HG03025 (cell line): ENCODE measurements around the gene ORC3.
"Not testable (repeated sequence)": the region's sequence is repeated elsewhere in the genome, so short reads cannot be mapped to it uniquely, and the experiment has no call there.

Experiments used
- ATAC-seq: cut with Tn5 transposase; IDR thresholded peaks from one replicate; pipeline ENCODE4 v1.9.1; 2021; ENCODE audit warnings: mild to moderate bottlenecking, moderate library complexity; ENCODE audit not compliant: unreplicated experiment, low FRiP score

The ORC3 gene

DNA sequence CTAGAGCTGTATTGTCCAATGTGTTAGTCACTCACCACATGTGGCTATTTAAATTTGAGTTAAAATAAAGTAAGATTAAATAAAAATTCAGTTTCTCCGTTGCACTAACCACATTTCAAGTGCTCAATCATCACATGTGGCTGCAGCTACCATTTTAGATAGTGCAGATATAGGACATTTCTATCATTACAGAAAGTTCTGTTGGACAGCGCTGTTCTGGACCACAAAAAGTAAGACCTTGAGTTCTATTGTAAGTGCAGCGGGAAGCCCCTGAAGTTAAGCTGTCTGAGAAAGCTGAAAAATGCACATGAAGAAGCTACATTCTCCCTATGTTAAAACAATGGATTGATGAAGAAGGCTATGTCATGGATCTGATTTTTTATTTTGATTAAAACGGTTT, 1.1 kb downstream of the ORC3 start:
- ATAC-seq, result no peak

DNA sequence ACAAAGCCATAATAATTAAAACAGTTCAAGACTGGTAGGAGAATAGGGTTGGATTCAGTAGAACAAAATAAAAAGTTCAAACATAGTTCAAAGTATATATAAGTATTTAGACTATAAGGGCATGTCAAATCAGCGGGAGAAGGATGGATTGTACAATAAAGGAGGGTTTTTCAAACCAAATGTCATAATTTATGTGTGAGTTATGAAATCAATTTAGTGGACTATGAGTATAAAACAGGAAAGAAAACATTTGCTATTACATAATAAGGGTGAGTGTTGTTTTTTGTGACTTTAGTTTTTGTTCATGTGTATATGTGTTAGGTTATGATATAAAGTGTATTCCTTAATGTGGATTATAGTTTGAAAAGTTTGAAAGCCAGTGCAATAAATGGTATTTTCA, 10.6 kb downstream of the ORC3 start:
- no peak for ATAC-seq

DNA sequence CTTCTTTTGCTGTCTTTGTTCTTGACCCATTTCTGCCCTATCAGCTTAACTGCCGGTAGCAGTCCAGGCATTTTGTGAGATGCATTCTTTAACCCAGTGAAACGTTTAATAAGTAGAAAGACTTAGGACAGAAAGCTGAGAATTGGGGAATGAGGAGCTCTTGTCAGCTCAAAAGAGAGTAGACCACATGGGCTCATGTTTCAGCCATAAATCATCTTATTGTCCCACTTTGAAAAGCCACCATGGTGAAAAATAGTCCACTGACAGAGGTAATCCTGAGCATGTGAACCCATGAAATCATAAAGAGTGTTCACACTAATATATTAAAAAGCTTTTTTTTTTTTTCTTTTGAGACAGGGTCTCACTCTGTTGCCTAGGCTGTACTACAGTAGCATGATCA, 16.3 kb downstream of the ORC3 start:
- no peak for ATAC-seq

DNA sequence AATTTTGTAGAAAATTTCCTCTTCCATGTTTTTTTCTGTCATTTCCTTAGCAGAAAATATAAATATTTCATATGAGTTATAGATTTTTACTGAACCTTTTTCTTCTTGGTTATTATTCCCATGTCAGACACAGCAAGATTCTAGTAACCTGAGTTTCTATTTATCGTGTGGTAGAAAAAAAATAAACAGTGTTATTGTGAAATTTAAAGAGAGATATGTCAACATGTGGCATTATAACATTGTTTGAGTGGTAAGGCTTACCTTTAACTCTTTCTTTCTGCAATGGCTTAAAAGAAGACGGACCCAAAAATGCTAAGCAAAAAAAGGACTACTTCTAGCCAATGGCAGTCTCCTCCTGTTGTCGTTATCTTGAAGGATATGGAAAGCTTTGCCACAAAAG, 18.9 kb downstream of the ORC3 start:
- no peak for ATAC-seq

DNA sequence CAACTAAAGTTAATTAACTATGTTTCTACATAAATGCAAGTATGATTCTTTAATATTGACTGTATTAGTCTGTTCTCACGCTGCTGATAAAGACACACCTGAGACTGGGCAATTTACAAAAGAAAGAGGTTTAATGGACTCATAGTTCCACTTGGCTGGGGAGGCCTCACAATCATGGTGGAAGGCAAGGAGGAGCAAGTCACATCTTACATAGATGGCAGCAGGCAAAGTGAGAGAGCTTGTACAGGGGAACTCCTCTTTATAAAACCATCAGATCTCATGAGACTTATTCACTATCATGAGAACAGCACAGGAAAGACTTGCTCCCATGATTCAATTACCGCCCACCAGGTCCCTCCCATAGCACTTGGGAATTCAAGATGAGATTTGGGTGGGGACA, 23.1 kb downstream of the ORC3 start:
- not testable (repeated sequence) for ATAC-seq

DNA sequence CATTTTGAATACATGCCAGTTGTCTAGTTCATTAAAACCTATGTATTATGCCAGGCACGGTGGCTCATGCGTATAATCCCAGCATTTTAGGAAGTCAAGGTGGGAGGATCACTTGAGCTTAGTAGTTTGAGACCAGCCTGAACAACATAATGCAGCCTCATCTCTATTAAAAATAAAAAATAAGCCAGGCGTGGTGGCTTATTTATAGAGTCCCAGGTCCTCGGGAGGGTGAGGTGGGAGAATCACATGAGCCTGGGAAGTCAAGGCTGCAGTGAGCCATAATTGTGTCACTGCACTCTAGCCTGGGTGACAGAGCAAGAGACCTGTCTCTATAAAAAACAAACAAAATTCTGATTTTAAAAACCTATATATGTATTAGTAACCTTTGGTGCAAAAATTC, 27.5 kb downstream of the ORC3 start:
- ATAC-seq, result no peak

DNA sequence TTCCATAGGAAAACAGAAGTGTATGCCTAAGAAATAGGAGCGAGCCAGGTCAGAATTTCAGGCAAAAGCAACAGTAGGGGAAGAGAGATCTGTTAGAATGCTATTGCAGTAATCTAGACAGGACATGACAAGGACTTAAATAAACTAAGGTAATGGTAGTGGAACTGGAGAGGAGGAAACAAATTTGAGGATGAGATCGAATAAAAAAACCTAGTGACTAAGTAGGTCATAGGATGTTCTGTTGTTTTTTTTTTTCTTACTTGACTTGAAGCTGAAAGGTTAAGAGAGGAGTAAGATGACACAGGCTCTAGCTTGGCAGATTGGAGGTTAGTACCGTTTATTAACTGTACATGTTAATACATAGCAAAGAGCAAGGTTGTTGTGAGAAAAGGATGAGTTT, 28.6 kb downstream of the ORC3 start:
- ATAC-seq, result no peak

DNA sequence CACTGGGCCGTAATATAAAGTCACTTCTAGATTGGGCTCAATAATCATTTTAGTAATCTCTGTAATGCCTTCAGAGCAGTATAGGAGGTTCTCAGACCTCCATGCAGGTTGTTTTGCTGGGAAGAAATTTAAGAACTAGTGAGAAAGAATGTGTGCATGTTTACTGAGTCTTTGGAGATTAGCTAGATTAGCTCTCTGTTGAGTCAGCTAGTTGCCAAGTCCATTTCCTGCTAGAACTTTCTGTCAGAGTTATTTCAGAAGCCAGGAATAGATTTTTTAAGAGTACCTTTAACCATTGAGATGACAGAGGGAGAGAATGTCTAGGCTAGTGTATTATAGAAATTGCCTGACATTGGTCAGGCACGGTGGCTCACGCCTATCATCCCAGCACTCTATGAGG, 33.3 kb downstream of the ORC3 start:
- ATAC-seq, result no peak

DNA sequence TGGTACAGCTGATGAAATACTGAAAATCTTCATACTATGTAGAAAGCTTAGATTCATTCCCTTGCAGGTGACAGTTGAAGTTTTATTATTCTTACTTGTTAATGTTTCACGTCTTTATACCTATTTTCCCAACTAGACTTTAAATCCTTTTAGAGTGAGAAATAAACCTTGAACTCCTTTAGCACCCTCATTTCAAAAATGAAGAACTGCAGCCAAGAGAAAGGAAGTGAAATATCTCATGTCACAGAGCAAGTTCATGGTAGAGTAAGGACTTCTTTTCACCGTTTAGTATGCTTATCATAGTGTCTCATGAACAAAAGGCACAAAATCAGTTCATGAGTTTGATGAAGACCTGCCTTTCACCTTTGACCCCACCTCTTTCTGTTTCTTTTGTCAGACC, 38.5 kb downstream of the ORC3 start:
- no peak for ATAC-seq

DNA sequence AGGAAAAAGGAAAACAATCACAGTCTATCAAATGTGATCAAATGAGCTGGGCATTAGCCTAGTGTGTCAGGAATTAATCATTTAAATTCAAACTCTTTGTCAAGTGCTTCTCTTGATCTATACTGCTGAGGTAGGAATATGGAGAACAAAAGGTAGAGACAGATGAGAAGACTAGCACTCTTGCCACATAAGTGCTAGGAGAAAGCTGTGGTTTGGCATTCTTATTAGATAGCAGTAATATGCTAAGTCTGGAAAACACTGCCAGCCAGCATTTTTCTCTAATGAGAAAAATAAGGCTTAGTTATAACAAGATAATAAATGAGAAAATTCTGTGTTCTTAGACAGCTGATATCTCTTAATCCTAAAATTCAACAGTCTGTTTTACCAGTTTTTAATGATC, 38.9 kb downstream of the ORC3 start:
- no peak for ATAC-seq

DNA sequence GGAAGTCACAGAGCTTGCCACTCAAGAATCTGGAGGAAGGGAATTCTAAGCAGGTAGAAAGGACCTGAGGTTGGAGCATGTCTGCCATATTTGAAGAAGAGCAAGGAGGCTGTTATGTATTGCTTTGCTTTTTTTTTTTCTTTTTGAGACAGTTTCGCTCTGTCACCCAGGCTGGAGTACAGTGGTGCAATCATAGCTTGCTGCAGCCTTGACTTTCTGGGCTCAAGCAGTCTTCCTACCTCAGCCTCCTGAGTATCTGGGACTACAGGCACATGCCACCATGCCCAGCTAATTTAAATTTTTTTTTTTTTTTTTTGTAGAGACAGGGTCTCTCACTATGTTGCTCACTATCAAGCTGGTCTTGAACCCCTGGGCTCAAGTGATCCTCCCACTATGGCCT, 40.8 kb downstream of the ORC3 start:
- no peak for ATAC-seq

DNA sequence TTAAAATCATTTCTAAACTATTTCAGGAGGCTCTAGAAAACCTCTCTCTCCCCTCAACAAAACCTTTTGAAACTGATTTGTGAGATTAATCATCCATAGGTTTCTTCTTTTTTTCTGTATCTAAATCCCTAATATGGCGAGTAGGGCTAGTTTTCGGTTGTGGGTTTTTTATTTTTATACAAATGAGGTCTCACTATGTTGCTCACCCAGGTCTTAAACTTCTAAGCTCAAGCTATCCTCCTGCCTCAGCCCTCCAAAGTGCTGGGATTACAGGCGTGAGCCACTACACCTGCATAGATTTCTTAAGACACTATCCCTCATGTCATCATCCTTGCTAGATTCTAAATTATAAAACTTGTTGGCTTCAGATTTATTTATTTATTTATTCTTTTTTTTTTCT, 43.9 kb downstream of the ORC3 start:
- no peak for ATAC-seq

DNA sequence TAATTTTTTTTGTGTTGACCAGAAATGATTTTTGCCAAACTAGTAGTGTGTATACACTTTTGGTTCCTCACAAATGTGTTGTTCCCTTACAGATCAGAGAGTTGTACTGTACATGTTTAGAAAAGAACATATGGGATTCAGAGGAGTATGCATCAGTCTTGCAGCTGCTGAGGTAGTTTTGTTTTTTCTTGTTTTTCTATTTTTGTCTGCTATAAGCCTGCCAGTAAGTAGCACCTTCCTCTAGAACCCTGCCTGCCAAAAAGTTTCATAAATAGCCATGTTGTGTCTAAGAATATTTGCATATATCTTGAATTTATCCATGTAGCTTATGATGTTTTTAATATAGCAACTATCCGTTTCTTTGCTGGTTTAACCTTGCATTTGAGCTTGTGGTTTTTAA, 46.4 kb downstream of the ORC3 start:
- no peak for ATAC-seq

DNA sequence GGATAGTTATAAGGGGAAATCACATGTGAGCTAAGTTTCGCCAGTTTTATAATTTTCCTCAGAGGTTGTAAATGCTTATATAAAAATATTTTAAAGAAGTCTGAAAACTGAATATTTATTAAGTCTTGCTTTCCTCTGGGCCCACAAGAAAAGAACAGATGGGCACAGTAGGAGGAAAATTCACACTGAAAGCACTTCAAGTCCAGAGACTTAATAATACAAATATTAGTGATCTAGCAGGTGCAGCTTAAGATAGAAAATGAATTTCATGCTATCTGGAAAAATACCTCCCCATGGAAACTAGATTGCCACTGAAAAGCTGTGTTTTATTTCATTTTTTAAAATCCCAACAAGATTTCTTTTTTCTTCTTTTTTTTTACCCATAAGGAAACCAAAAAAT, 47.2 kb downstream of the ORC3 start:
- no peak for ATAC-seq

DNA sequence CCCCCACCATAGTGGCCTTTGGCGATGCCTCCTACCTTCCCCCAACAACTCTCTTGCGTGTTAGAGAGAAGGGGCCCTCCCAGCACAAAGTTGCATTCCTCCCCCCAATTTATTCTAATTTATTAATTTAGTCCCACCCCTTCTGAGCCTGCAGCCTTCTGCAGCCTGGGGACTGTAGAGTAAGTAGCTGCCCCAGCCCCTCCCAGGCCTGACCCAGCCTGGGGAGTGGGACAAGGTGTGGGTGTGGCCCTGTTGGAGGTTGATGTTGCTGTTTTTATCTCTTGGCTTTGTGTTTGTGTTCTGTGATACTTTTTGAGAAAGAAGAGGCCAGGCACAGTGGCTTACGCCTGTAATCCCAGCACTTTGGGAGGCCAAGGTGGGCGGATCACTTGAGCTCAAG, 49.4 kb downstream of the ORC3 start:
- no peak for ATAC-seq

DNA sequence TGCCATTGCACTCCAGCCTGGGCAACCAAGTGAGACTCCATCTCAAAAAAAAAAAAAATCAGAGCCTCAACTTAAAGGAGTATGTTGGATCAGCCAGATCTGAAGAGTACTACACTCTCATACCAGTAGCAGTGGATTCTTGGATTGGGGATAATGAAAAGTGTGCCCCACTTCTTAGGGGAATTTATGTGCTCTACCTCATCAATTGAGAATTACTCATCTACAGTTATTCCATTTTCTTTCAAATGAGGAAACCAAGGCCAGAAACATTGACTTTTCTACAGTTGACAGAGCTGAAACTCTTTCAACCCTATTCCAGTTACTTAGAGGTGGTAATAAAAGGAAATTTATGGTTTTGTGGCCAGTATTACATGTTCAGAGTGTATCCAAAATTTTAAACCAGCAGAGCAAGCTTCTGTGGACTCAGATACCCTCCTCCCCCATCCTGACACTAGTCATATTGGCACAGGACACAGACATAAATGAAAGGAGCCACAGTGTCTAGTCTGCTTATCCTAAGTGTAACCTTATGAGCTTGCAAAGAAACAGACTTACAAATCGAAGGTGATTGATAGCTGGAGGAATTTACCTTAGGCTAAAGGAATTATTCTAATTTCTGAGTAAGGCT, 51.2 kb downstream of the ORC3 start:
- ATAC-seq, result no peak

DNA sequence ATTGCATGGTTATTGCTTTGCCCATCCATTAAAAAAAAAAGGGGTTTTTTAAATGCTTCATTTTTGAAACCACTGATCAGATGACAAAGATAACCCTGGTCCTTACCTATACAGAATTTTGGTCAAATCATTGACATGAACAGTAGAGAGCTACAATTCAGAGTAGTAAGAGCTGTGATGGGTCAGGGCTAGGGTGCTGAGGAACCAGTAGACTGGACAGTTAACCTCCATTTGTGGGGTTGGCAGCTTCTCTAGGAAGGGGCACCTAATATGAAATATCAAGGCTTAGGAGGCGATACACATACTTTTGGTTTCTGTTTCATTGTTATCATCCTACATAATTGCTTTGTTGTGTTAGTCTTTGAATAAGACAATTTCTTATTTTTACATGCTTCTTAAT, 55.1 kb downstream of the ORC3 start:
- no peak for ATAC-seq

DNA sequence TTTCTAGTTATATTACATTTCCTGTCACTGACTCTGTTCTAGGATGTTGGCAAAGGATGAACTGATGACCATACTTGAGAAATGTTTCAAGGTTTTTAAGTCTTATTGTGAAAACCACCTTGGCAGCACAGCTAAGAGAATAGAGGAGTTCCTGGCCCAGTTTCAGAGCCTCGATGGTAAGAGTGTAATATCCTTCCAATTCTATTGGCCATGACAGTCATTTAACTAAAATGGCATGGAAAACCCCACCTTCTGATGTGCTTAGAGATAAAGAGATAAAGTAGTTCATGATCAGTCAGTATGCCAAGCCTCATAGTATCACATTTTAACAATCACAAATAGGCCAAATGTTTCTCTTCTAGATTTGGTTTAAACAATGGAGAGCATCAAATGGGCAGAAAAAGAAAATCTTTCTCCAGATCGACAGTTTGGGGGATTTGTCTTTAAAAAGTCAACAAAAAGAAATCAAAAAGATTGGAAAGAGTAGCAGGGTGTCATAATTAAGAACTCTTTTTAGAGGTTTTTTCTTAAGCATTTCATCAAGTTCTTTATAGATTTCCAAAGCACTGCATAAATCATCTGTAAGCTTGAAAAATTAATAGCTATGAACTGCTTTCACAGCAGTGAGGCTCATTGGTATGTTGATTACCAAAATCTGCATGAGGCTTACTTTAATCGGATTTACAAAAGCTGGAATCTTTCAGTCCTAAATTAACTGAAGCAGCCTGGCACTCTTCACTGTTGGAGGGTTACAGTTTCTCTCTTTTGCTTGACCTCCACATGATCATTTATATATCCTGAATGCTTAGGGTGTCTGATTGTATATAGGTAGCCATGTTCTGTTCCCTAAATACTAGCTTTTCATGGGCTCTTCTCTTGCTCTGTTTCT, 63.4 kb downstream of the ORC3 start:
- ATAC-seq, result no peak

DNA sequence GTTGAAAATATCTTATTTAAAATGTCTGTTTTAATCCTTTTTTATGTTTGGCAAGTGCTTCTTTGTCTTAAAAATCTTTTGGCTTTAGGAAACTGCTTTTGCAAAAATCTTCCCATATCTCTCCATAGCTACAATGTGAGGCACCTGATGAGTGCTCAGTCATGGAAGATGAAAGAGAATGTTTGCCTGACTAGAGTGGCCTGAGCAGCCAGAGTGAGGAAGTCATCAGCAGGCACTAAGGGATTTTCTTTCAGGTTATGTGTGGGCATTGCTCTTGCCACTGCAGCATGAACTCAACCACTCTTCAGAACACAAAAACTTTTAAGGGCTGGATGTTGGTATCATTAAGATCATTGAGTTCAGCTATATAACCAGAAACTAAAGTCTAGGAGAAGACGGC, 64.2 kb downstream of the ORC3 start:
- no peak for ATAC-seq

DNA sequence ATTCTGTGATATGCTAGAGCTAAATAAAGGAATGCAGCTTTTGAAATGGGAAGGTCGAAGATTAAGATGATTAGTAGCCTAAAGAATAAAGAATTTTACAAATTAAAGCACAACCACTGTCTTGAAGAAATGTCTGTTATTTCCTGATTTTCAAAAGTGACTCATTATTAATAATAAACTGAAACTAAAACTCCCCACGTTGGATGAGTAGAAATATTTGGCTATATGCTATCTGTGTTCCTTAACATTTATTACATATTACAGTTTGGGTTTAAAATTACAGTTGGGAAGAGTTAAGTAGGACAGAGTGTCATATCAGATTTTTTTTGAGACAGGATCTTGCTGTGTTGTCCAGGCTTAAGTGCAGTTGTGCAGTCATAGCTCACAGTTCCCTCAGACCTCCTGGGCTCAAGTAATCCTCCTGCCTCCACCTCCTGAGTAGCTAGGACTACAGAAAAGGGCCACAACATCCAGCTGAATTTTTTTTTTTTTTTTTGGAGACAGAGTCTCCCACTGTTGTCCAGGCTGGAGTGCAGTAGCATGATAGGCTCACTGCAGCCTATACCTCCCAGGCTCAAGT, 65.0 kb downstream of the ORC3 start:
- ATAC-seq, result no peak

DNA sequence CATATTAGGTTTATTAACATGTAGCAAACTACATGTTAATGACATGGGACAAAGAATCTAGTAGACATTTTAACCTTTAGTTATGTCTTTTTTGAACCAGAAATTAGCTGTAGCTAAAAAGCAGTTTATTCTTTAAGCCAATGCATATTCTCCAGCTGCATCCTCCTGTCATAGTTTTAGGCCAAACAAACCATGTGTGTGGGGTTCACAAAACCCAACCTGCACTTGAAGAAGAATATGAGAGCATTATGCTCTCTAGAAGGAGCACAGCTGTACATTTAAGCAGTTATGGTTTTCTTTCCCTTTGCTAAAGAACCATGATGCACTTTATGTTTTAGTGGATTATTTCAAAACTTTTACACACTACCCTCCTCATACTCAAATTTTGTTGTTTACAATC, 65.9 kb downstream of the ORC3 start:
- no peak for ATAC-seq

DNA sequence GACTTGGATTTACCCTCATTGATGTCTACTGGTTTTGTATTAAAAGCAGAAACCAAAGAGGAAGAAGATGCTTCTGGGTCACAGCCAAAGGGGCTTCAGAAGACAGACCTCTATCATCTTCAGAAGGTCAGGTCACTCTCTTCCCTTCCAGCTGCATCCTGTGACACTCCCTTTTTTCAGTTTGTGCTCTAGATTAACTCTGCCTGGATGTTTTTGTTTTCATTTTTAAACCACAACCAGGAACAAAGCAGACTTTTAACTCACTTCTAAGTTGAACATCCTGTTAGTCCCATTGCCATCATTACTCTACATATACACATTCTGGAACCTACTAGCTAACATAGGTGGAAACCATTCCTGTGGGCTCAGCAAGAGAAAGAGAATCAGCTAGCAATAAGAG, 66.9 kb downstream of the ORC3 start:
- ATAC-seq, result peak; percentile 79
